Measurements from ENCODE around the gene ABL1.

The ABL1 gene

DNA sequence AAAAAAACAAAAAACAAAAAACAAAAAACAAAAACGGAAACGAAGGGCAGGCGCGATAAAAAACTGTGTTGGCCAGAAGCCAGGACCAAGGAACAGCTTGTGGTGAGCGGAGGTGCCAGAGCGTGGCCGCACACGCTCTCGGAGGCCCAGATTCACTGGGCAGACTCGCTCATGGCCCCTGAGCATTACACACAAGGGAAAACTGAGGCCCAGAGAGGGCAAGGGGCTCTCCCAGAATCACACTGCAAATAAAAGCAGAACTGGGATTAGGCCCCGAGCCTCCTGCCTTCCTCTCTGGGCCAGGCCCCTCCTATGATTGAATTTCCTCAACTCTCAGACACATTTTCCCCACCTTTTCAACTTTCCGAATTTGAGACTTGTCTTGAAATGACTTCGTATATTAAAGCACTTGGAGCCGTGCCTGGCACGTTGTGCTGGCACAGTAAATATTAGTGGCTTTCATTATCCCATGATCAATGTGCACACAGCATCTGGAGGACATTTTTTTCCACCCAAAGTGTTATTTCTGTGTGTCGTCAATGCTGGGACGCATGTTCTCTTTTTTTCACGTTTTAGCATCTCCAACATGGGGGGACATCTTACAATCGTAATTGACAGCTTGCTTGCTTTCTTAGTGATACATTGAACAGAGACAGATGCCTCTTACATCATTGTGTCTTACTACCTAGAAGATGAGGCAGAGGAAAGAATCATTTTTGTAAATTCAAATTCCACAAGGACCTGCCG lies 96.6 kb downstream of the ABL1 start:
- no peak for DNase-seq (ENCODE audit: low read depth in 2 of 2)

DNA sequence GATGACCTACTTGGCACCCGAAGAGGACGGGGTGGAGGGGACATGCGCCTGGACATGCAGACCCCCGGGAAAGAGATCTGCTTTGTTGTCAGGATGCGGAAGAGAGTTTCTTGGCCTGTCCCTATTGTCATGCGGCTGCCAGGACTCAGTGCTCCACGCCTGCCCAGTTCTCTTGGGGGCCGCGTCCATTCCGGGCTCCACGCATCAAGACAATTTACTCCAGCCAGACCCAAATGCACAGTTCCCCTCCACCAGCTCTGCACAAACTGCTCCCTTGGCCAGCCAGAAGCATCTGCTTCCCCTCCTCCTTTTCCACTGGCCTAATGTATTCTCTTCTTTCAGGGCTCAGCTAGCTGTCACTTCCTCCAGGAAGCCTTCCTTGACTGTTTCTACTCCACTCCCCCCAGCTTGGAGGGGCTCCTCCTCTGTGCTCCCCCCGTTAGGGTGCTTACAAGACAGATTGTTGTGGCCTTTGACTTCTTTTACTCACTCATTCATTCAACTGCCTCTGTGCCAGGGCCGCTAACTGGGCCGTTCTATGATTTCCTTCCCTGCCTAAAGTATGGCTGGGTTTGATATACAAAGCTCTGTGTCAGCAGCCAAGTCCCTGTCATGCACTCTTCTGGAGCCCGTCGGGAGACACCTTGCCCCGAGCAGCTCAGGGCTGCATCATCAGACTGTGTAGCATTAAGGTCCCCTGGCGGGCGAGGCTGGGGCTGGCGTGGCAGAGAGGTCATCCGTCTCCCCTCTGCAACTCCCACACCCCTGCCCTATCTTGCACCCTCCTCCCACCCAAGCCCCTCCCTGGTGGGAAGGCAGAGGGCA lies 97.4 kb downstream of the ABL1 start:
- DNase-seq (ENCODE audit: low read depth in 2 of 2): no peak

DNA sequence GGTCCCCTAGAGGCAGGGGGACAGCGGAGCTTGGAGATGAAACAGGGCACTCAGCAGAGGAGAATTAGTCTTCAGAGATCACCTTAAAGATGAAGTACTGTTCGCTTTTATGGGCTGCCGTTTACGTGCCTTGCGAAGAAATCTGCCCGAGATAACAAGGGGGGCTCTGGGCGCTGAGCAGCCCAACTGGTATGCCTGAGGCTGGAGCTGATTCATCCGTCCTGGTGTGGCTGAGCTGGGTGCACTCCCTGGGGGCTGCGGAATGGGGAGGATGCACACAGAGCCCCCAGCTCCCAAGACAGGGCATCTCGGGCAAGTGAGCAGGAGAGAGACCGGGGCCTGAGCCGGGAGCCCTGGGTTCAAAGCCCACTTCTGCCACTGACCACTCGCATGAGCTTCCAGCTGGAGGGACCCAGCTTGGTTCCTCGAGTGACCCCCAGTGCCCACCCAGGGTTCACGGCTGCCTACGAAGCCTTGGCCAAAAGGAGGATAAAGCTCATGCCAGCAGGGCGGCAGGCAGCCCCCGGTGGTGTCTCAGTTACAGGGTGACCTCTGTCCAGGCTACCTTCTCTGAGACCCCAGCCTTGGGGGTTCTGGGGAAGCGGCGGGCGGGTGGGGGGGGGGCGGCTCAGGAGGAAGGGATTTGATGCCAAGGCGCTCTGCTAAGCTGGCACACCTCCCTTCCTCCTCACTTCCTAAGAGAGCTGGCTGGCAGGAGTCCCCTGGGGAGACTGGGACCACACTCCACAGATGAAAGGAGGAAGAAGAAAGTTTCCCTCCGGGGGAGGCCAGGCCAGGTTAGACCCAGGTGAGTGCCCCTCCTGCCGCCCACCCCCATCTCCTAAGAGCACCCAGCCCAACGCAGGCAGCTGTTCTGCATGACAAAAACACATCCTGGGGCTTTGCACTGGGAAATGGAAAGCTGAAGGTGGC lies 98.3 kb downstream of the ABL1 start:
- no peak for DNase-seq (ENCODE audit: low read depth in 2 of 2)

DNA sequence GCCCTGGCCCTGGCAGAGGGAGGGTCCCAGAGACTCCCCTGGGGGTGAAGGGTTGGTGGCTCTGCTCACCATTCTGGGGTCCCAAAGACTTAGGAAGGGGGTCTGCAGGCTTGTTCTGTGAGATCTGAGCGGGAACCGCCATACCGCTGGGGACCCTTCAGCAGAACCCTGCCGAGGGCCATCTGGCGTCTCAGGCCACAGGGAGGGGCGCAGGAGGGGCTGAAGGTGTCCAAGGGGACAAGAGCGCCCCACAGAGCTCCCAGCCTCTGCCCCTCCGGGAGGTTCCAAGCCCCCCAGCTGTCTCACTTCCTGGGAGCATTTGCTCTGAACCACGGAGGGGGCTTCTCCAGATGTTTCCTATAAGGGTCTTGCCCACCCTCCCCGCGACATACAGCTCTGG lies 99.2 kb downstream of the ABL1 start:
- DNase-seq (ENCODE audit: low read depth in 2 of 2): no peak

DNA sequence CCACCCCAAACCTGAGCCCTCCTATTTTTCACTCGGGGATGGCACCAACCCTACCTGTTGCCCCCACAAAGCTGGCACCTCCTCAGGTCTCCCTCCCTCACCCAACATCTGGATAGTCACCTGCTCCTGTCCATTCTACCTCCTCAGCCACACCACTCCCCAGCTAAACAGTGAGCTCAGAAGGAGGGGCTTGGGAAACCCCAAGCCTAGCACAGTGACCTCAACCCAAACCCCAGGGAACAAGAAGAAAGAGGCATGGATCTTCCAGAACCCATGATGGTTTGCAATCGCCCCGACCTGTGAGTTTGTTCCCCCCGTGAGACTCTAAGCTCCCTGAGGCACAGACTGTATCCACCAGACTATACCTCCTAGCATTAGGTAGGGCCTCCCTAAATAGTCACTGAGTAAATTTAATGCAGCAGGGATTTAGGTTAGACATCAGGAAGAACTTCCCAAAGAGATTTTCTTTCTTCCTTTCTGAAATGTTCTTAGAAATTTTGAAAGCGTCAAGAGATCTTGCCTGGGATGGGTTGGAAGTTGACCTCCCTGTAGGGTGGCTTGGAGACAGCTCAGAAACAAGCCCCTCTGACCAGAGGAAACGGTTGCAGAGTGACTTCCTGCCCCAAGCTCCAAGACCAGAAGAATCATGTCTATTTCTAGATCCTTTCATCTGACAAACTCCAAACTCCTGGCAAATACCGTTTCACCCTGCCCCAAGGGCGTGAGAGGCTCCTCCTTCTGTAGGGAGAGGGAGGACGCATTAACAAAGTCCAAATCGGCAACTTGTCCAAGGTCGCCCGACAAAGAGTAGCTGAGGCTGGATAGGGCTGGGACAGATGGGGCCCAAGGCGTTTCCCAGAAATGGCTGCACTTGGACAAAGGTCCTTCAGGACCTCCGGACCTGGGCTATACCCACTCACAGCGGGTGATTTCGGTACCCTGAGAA lies 99.9 kb downstream of the ABL1 start:
- no peak for DNase-seq (ENCODE audit: low read depth in 2 of 2)

DNA sequence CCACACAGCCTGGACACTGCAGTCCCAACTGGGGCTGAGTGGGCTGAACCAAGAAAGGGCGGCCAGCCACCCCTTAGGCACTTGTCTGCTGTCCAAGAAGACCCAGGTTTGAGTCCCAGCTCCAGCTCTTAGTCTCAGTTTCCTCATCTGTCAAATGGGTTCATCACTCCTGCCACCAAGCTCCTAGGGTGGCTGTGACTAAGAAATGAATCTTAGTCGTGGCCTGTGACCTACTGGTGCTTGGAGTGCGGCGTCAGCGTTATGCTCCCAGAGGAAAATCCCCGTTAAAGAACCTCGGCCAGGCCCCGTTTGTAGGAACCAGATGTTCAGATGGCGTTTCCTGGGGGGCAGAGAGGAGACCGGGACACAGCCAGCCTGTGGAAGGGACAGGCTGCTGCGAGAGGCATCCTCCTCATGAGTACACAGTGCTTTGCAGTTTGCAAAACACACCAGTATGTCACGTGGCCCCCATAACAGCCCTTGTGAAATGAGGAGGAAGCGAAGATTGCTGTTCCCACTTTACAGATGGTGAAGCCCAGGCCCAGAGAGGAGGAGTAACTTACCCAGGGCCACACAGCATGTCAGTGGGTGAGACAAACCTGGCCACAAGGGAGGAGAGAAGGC lies 100.7 kb downstream of the ABL1 start:
- no peak for DNase-seq (ENCODE audit: low read depth in 2 of 2)

DNA sequence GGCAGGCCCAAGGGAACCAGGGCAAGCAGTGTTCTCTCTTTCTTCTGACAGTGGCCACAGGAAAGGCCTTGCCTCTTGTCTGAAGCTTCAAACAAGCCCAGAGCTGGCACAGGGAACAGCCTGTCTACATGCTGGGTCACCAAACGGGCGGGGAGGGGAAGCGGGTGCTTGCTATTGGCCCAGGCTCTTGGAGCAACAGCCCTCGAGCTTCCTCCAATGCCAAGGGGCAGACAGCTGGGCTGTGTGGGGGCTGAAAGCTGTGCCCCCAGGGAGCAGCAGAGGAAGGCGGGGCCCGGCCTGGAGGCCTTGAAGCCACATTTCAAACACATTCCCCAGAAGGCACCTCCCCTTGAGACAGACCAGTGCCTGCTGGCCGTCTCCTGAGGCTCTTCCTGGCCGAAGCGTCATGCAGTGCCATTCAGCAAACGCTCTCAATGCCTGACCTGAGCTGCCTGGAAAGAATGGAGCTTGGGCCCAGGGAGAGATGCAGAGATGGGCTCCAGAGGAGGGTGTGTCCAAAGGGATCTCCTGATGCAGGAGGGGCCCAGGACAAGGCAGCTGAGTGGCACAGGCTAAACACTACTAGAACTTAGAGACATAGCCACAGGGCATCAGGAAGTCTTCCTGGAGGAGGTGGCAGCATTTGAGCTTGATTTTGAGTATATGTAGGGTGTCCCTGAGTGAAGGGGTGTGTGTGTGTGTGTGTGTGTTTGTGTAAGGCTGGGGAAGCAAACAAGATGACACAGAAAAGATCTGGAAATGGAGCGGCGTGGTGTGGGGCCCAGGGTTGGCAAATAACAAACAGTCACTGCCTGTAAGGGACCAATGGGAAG lies 101.4 kb downstream of the ABL1 start:
- DNase-seq (ENCODE audit: low read depth in 2 of 2): no peak
